Measurements from ENCODE around the gene USP6NL.
A peak's percentile ranks its signal among the peaks of the same experiment; 100 is the strongest.

The USP6NL gene

DNA sequence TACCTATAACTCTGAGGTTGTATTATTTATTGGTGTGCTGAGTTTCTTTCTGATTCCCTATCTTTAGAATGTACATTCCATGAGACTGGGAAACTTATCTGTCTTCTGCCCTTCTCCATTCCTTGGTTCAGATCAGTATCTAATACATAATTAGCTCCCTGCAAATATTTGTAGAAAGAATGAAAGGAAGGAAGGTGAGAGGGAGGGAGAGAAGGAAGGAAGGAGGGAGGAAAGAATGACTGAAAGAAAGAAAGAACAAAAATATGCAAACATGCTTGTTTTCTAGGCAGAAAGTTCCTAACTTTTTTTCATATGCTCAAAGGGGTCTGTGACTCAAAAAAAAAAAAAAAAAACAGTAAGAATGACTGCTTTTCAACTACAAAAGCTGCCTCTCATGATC lies 3.9 kb upstream of the USP6NL start:
- no peak for DNase-seq (ENCODE audit: extremely low read depth, insufficient read length)
- Histone ChIP-seq H3K27me3 (replicated peaks; ENCODE audit: control insufficient read depth, insufficient read depth, low read length) (no peaks in the 10 kb centered on the region), H3K36me3 (ENCODE audit: control insufficient read depth, insufficient read depth, low read length) (no peaks in the 10 kb centered on the region), H3K4me3 (replicated peaks; ENCODE audit: low read depth, low read length) (no peak overlapping the region)
- TF ChIP-seq CTCF (IDR thresholded peaks at IDR 0.05; ENCODE audit: insufficient read depth, low read length, poor library complexity, severe bottlenecking) = no peak

- DNase-seq (ENCODE audit: extremely low read depth, insufficient read length) = no peak
- peak overlapping the region; percentile 93 for H3K4me3 ChIP-seq (replicated peaks; ENCODE audit: low read depth, low read length)
- no peaks in the 10 kb centered on the region for H3K27me3 ChIP-seq (replicated peaks; ENCODE audit: control insufficient read depth, insufficient read depth, low read length)
- no peak for TF ChIP-seq CTCF (IDR thresholded peaks at IDR 0.05; ENCODE audit: insufficient read depth, low read length, poor library complexity, severe bottlenecking)
- no peaks in the 10 kb centered on the region for H3K36me3 ChIP-seq (ENCODE audit: control insufficient read depth, insufficient read depth, low read length)
Observed at GRCh38 chr10:11612021-11613001, 861 bp upstream of the USP6NL start.

DNA sequence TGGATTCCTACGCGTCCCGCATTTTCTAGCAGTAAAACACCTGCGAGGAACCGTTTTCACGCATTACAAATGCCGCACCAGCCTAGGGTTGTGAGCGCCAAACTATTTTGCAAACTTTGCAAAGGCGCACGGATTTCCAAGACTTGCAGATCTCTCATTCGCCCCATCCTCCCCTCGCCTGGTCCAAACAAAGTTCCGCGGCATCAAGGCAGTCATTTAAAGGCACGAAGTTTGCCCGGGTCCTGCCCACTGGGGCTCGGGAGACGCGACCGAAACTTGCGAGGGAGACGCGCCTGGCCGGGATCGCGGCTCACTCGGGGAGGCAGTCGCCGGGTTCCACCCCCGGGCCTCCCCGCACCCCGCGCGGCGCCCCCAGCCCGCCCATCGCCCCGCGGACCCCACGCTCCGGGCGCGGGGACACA lies 613 bp downstream of the USP6NL start:
- Histone ChIP-seq H3K36me3 (ENCODE audit: control insufficient read depth, insufficient read depth, low read length) (no peaks in the 10 kb centered on the region), H3K27me3 (replicated peaks; ENCODE audit: control insufficient read depth, insufficient read depth, low read length) (no peaks in the 10 kb centered on the region), H3K4me3 (replicated peaks; ENCODE audit: low read depth, low read length) (peak overlapping the region; percentile 93)
- TF ChIP-seq CTCF (IDR thresholded peaks at IDR 0.05; ENCODE audit: insufficient read depth, low read length, poor library complexity, severe bottlenecking) = no peak
- no peak for DNase-seq (ENCODE audit: extremely low read depth, insufficient read length)

DNA sequence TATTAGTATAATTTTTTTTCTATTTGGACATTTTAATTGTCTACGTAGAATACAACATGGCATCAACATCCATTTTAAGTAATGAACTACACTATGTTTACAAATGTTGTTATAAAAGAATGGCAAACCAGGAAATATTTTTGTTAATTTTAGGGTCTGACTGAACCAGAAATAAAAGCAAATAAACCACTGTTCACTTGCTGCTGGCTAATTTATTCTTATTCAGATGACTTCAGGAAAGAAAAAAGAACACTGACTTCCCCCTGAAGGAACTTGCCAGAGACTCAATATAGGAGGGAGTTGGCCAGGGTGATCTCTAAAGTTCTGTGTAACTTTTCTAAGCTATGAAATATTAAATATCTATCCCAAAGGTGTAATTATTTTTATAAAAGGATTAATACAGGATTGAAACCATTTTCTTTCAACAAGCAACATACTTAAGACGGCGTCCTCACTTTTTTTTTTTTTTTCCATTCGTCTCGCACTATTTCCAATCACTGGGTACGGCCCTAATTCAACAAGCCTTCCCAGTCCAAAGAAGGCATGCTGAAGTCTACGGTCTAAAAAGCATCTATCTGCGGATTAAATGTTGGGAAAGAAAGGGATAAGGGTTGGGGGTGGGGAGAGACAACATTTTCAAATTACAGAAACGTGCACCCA lies 1.2 kb downstream of the USP6NL start:
- no peak for DNase-seq (ENCODE audit: extremely low read depth, insufficient read length)
- H3K4me3 ChIP-seq (replicated peaks; ENCODE audit: low read depth, low read length) = peak overlapping the region; percentile 93
- no peaks in the 10 kb centered on the region for H3K36me3 ChIP-seq (ENCODE audit: control insufficient read depth, insufficient read depth, low read length)
- no peaks in the 10 kb centered on the region for H3K27me3 ChIP-seq (replicated peaks; ENCODE audit: control insufficient read depth, insufficient read depth, low read length)
- no peak for TF ChIP-seq CTCF (IDR thresholded peaks at IDR 0.05; ENCODE audit: insufficient read depth, low read length, poor library complexity, severe bottlenecking)

- H3K27me3 ChIP-seq (replicated peaks; ENCODE audit: control insufficient read depth, insufficient read depth, low read length) = no peaks in the 10 kb centered on the region
- no peak for TF ChIP-seq CTCF (IDR thresholded peaks at IDR 0.05; ENCODE audit: insufficient read depth, low read length, poor library complexity, severe bottlenecking)
- H3K36me3 ChIP-seq (ENCODE audit: control insufficient read depth, insufficient read depth, low read length) = no peaks in the 10 kb centered on the region
- DNase-seq (ENCODE audit: extremely low read depth, insufficient read length) = peak; percentile 59
- peak overlapping the region; percentile 93 for H3K4me3 ChIP-seq (replicated peaks; ENCODE audit: low read depth, low read length)
Observed at GRCh38 chr10:11609492-11610093, 1.9 kb downstream of the USP6NL start.

All from GM06990 (cell line).